ENCODE results near the gene APOM.
A peak's percentile ranks its signal among the peaks of the same experiment; 100 is the strongest.

APOM gene

DNA sequence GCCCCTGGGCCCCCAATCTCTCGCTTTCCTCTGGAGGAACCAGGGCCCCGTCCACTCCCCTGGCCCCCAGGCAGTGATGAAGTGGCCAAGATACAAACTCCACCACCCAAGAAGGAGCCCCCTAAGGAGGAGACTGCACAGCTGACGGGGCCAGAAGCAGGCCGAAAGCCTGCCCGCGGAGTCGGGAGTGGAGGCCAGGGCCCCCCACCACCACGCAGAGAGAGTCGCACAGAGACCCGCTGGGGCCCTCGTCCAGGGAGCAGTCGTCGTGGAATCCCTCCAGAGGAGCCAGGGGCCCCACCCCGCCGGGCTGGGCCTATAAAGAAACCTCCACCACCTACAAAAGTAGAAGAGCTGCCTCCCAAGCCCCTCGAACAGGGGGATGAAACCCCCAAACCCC, 24.5 kb upstream of the APOM start:
- DNase-seq (ENCODE audit: low spot score): no peak

DNA sequence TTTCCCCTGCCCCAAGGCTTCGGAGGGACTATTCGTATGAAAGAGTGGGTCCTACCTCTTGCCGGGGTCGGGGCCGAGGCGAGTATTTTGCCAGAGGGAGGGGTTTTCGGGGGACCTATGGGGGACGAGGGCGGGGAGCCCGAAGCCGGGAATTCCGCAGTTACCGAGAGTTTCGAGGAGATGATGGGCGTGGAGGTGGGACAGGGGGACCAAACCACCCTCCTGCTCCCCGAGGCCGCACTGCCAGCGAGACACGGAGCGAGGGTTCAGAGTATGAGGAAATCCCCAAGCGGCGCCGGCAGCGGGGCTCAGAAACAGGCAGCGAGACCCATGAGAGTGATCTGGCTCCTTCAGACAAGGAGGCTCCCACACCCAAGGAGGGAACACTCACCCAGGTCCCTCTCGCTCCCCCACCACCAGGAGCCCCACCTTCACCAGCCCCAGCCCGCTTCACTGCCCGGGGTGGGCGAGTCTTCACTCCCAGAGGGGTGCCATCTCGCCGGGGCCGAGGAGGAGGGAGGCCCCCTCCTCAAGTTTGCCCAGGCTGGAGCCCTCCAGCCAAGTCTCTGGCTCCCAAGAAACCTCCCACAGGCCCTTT, 23.9 kb upstream of the APOM start:
- no peak for DNase-seq (ENCODE audit: low spot score)

- no peak for DNase-seq (ENCODE audit: low spot score)
Observed at GRCh38 chr6:31632279-31632946, 23.3 kb upstream of the APOM start.

- no peak for DNase-seq (ENCODE audit: low spot score)
Observed at GRCh38 chr6:31633447-31633846, 22.2 kb upstream of the APOM start.

- no peak for DNase-seq (ENCODE audit: low spot score)
Observed at GRCh38 chr6:31634131-31634530, 21.6 kb upstream of the APOM start.

DNA sequence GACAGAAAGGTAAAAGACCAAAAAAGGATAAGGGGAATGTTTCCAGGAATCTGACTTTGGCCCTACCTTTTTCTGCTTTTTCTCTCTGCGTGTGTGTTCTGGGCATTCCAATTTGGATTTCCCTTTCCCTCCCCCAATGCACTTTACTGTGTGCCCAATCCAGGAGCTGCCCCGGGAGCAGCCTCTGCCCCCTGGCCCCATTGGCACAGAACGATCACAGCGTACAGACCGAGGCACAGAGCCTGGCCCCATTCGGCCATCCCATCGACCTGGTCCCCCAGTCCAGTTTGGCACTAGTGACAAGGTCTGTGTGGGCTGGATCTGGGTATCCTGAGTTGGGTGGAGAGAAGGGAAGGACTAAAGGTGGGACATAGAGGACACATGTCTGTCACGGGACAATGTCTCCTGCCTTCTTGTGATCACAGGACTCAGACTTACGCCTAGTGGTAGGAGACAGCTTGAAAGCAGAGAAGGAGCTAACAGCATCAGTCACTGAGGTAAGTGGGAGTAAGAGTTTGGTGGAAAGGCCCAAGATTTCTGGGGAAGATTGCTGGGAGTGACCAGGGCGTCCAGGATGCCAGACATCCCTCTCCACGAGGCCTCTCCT, 20.6 kb upstream of the APOM start:
- DNase-seq (ENCODE audit: low spot score): no peak

DNA sequence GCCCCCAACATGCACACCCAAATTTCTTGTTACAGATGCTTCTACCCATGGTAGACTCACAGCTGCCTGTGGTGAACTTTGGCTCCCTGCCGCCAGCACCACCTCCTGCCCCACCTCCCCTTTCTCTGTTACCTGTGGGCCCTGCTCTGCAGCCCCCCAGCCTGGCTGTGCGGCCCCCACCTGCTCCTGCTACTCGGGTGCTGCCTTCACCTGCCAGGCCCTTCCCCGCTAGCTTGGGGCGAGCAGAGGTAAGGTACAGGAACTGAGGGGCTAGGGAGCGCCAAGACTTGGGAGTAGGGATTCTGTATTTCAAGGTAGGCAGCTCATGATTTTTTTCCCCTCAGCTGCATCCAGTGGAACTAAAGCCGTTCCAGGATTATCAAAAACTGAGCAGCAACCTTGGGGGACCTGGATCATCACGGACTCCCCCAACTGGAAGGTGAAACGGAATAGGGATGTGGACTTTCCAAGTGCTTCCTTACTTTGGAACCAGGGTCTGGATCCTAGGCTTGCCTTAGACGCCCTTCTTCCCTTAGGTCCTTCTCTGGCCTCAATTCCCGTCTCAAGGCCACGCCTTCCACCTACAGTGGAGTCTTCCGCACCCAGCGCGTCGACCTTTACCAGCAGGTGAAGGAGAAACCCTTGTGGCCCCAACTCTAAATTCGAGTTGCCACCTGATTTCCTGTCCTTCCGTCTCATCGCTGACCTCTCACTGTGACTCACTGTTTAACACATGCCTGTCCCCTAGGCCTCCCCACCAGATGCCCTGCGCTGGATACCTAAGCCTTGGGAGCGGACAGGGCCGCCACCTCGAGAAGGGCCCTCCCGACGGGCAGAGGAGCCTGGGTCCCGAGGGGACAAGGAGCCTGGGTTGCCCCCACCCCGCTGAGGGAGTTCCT, 18.7 kb upstream of the APOM start:
- no peak for DNase-seq (ENCODE audit: low spot score)

DNA sequence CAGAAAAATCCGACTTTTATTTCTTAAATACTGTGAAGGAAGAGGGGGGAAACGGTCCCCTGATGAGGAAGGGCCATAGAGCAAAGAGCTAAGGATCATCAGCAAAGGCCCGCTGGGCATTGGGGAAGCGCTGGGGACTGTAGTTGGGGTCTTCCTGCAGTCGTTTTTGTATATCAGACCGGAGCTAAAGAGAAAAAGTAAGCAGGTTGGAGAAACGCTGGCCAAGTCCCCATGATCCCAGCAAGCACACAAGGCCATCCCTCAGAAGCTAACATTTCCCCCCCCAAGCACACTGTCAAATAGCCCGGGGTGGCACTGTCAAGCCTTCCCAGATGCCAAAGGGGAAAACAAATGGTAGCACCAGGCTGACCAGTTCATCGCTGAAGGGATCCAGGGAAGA, 16.7 kb upstream of the APOM start:
- DNase-seq (ENCODE audit: low spot score): no peak

DNA sequence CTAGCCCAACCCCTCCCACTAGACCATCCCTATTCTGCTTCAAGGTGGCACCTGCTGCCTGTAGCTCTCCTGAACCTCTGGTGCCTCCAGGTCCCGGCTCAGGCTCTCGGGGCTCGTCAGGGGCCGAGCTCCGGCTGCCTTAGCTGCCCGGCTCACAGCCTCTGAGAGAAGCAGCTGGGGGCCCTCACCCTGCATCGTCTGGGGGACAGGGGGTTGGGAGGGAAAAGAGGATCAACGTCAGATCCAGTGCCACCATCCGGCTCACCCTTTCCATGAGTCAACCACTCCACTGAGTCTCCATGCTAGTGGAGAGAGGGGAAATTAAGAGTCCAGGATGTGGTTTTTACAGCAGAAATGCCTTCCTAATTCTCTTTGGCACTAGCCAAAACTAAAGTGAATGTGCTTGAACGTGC, 16.2 kb upstream of the APOM start:
- DNase-seq (ENCODE audit: low spot score): no peak

GRCh38 chr6:31640612-31641011, 15.1 kb upstream of the APOM start:
- DNase-seq (ENCODE audit: low spot score): no peak

- DNase-seq (ENCODE audit: low spot score): no peak
Observed at GRCh38 chr6:31641370-31641769, 14.3 kb upstream of the APOM start.

DNA sequence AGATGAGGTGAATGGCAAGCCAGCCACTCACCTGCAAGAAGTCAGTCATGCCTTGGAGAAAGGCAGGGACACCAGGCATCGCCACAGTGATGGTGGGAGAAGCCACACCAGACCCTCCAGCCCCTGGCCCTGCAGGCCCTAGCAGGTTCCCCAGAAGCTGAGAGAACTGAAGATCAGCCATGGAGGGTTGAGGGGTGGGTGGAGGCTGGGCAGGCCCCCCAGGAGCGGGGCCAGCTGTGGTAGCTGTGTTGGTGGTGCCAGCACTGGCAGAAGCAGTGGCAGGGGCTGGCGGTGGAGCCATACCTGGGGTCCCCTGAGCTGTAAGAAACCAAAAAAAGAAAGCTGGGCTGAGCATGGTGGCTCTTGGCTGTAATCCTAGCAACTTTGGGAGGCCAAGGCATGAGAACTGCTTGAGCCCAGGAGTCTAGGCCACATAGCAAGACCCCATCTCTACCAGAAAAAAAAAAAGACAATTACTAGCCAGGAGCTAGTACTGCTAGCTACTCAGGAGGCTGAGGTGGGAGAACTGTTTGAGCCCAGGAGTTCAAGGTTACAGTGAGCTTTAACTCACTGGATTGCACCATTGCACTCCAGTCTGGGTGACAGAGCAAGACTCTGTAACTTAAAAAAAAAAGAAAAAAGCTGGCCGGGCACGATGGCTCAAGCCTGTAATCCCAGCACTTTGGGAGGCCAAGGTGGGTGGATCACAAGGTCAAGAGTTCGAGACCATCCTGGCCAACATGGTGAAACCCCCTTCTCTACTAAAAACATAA, 12.7 kb upstream of the APOM start:
- no peak for DNase-seq (ENCODE audit: low spot score)

DNA sequence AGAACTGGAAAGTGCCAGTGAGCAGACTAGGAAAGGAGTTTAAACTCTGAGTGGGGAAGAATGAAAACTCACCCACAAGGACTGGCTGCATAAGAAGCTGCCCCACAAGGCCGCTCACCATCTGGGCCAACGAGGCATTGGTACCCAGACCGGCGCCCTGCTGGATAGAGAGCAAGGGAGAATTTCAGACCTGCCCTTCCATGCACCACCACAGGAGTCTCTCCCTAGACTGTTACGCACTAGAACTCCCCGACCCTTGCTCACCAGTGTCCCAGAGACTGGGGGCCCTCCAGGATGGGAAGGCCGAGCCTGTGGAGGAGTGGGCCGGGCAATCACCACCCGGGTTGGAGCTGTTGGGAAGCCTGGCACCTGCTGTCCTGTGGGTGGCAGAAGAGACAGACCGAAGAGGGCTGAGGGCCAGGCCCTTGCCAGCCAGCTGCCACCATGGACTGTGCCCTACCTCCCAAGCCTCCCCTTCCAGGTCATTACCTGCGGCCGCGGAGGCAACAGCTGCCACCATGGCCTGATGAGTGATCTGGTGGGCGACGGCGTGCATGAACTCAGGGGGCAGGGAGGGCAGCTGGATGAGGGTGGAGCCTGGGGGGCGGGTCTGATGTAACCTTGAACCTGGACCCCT, 11.8 kb upstream of the APOM start:
- no peak for DNase-seq (ENCODE audit: low spot score)

DNA sequence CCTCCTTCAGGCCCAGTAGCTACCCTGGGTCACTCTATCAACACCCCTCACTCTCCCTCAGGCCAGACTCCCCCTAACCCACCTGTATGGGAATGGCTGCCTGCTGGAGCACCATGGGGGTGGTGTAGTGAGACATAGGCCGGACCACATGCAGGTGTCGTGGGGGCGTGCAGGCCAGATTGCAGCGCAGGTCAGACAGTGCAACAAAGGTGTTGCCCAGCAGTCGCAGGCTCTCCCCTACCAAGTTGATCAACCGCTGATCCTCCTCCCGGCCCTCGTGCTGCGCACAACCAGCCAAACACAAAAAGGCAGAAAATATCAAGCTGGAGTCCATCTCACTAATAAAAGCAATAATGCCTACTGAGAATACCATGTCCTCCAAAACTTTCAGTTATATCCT, 10.4 kb upstream of the APOM start:
- no peak for DNase-seq (ENCODE audit: low spot score)

GRCh38 chr6:31651602-31652191, 4.0 kb upstream of the APOM start:
- no peak for DNase-seq (ENCODE audit: low spot score)

- peak; percentile 90 for DNase-seq (ENCODE audit: low spot score)
Observed at GRCh38 chr6:31652925-31653724, 2.6 kb upstream of the APOM start.

DNA sequence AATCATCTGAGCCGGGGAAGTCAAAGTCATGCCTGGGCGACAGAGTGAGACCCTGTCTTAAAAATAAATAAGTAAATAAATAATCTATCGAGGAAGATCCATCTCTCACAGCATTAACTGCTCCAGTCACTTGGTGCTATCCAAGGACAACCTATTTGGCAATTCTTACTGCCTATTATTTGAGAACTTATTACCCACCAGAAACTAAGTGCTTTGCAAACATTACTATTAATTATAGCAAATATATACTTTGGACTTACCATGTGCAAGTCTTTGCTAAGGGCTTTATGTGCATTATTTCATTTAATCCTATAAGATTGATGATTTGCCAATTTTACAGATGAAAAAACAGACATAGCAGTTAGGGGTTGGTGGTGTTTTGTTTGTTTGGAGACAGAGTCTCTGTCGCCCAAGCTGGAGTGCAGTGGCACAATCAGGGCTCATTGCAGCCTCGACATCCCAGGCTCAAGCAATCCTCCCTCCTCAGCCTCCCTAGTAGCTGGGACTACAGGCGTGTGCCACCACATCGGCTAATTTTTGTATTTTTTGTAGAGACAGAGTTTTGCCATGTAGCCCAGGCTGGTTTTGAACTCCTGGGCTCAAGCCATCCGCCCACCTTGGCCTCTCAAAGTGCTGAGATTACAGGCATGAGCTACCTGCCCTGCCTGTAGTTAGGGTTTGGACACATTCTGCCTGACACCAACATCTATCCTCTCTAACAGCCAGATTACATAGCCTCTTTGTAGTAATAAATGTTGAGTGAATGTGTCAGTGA, 933 bp upstream of the APOM start:
- DNase-seq (ENCODE audit: low spot score): no peak

DNA sequence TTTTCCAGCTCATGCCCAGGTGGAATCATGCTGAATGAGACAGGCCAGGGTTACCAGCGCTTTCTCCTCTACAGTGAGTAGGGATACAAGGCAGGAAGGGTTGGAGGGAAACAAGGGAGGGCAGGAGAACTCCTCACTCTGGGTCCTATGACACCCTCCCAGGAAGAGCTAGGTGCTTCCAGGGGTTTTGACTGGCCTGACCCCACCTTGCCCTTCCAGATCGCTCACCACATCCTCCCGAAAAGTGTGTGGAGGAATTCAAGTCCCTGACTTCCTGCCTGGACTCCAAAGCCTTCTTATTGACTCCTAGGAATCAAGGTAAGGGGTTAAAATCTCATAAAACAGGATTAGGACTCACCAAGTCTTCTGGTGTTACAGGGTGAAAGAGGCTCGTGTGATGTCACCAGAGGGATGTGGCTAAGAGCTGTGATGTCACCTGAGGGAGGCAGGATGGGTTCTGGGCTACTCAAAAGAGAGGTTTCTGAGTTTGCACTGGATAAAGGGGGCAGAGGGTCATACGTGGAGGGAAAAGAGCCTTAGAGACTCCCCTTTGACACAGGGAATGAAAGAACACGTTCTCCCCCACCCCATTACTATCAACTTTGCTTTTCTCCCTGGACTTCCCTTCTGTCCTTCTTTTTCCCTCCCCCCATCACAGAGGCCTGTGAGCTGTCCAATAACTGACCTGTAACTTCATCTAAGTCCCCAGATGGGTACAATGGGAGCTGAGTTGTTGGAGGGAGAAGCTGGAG, 1.9 kb downstream of the APOM start:
- DNase-seq (ENCODE audit: low spot score): no peak

All from germinal center (tissue), 1 donor.